Tibial nerve (tissue), 4 donors: ENCODE data around the gene CCDC171.

Experiments used
- EP300 ChIP-seq, 2 donors: sonication (generic); formaldehyde crosslinking; IDR thresholded peaks; one replicate each; pipeline ENCODE4 v1.6.1; 2017; ENCODE audit warnings: antibody characterized with exemption in 2 of 2, mild to moderate bottlenecking in 1 of 2
- POLR2A ChIP-seq, 2 donors: fragments of 450-650 bp; IDR thresholded peaks; one replicate each; pipeline ENCODE4 v1.6.1; 2017; ENCODE audit warnings: antibody characterized with exemption in 2 of 2, mild to moderate bottlenecking in 2 of 2, moderate library complexity in 2 of 2
- TF ChIP-seq, protein P1 (sequence below), 5 experiments: fragments of 200-600 bp in 3 of 5; fragments of 450-650 bp in 2 of 5; sonication (generic) in 3 of 5; IDR thresholded peaks; one replicate each; pipeline ENCODE4 v1.5.1; 2016 to 2019; ENCODE audit warnings: antibody characterized with exemption in 5 of 5, mild to moderate bottlenecking in 3 of 5, moderate library complexity in 2 of 5

DNA sequence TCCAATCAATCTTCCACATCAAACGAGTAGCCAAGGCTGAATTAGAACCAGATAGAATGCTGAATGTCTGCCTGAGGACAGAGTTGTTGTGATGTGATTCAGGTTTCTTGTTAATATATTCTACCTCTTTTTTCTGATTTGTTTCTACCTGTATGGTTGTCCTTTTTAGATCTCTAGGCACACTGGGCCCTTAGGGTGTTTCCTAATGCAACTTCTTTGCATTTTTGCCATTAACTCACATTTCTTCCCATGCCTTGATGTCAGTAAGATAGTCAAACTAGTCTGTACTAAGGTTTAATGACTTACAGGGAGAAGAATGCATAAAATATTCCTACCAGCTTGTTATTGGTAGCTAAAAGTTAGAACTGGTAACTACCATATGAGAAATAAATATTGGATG is 413.6 kb downstream of the CCDC171 start:
- no peak for TF ChIP-seq EP300 (IDR thresholded peaks at IDR 0.05)
- no peak for TF ChIP-seq POLR2A (IDR thresholded peaks at IDR 0.05)
- TF ChIP-seq, protein P1, sequence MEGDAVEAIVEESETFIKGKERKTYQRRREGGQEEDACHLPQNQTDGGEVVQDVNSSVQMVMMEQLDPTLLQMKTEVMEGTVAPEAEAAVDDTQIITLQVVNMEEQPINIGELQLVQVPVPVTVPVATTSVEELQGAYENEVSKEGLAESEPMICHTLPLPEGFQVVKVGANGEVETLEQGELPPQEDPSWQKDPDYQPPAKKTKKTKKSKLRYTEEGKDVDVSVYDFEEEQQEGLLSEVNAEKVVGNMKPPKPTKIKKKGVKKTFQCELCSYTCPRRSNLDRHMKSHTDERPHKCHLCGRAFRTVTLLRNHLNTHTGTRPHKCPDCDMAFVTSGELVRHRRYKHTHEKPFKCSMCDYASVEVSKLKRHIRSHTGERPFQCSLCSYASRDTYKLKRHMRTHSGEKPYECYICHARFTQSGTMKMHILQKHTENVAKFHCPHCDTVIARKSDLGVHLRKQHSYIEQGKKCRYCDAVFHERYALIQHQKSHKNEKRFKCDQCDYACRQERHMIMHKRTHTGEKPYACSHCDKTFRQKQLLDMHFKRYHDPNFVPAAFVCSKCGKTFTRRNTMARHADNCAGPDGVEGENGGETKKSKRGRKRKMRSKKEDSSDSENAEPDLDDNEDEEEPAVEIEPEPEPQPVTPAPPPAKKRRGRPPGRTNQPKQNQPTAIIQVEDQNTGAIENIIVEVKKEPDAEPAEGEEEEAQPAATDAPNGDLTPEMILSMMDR (IDR thresholded peaks at IDR 0.05): no peak
